Measurements from ENCODE around the gene TRIM67.

DNA sequence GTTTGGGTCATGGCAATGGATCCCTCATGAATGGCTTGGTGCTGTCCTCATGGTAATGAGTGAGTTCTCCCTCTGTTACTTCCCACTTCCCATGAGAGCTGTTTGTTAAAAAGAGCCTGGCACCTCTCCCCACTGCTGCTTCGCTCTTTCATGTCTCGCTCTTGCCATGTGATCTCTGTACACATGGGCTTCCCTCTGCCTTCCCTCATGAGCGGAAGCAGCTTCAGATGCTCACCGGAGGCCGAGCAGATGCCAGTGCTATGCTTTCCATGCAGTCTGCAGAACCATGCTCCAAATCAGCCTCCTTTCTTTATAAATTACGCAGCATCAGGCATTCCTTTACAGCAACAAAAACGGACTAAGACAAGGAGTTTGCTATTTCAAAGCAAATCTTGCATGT, 64.3 kb downstream of the TRIM67 start:
- TF ChIP-seq, protein P1, sequence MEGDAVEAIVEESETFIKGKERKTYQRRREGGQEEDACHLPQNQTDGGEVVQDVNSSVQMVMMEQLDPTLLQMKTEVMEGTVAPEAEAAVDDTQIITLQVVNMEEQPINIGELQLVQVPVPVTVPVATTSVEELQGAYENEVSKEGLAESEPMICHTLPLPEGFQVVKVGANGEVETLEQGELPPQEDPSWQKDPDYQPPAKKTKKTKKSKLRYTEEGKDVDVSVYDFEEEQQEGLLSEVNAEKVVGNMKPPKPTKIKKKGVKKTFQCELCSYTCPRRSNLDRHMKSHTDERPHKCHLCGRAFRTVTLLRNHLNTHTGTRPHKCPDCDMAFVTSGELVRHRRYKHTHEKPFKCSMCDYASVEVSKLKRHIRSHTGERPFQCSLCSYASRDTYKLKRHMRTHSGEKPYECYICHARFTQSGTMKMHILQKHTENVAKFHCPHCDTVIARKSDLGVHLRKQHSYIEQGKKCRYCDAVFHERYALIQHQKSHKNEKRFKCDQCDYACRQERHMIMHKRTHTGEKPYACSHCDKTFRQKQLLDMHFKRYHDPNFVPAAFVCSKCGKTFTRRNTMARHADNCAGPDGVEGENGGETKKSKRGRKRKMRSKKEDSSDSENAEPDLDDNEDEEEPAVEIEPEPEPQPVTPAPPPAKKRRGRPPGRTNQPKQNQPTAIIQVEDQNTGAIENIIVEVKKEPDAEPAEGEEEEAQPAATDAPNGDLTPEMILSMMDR (conservative IDR thresholded peaks at IDR 0.05), result no peak
- no peak for TF ChIP-seq EZH2 (IDR thresholded peaks at IDR 0.05; ENCODE audit: low read depth)
